Mesenchymal stem cell (in vitro differentiated cells and primary cell): ENCODE data around the gene CTSZ.

ENCODE experiments used
- DNase-seq: peaks from one replicate; pipeline ENCODE4 v3.0.0-alpha.2; 2013
- H2AFZ ChIP-seq: one replicate; pipeline ENCODE4 v1.6.1; 2013; ENCODE audit warnings: low read depth, mild to moderate bottlenecking, control low read depth, inconsistent platforms, low read length, moderate library complexity
- H2AK5ac ChIP-seq: 2 replicates; pipeline ENCODE4 v1.6.1; 2013; ENCODE audit warnings: low read length, moderate library complexity, mild to moderate bottlenecking, inconsistent platforms; ENCODE audit not compliant: severe bottlenecking
- H2BK120ac ChIP-seq: one replicate; pipeline ENCODE4 v1.6.1; 2013; ENCODE audit warnings: low read depth, mild to moderate bottlenecking, inconsistent platforms, low read length, moderate library complexity
- H2BK12ac ChIP-seq, 2 experiments: one replicate each; pipeline ENCODE4 v1.6.1; 2013; ENCODE audit warnings: inconsistent platforms in 2 of 2, low read length in 2 of 2, mild to moderate bottlenecking in 2 of 2, moderate library complexity in 2 of 2, control low read depth in 1 of 2
- H2BK15ac ChIP-seq: one replicate; pipeline ENCODE4 v1.6.1; 2013; ENCODE audit warnings: mild to moderate bottlenecking, low read depth, inconsistent platforms; ENCODE audit not compliant: poor library complexity, severe bottlenecking
- H2BK5ac ChIP-seq: 2 replicates; pipeline ENCODE4 v1.6.1; 2013; ENCODE audit warnings: low read depth, mild to moderate bottlenecking, low read length, control low read depth, inconsistent platforms; ENCODE audit not compliant: poor library complexity, severe bottlenecking
- H3K14ac ChIP-seq, 2 experiments: one replicate each; pipeline ENCODE4 v1.6.1; 2013; ENCODE audit warnings: inconsistent platforms in 2 of 2, low read length in 2 of 2, control low read depth in 1 of 2, mild to moderate bottlenecking in 1 of 2, moderate library complexity in 1 of 2
- H3K18ac ChIP-seq, 2 experiments: one replicate each; pipeline ENCODE4 v1.6.1; 2013; ENCODE audit warnings: inconsistent platforms in 2 of 2, low read length in 2 of 2, control low read depth in 1 of 2, low read depth in 1 of 2, mild to moderate bottlenecking in 1 of 2
- H3K23ac ChIP-seq, 2 experiments: one replicate each; pipeline ENCODE4 v1.6.1; 2013; ENCODE audit warnings: inconsistent platforms in 2 of 2, low read length in 2 of 2, mild to moderate bottlenecking in 2 of 2, moderate library complexity in 2 of 2, control low read depth in 1 of 2
- H3K27ac ChIP-seq: 2 replicates; pipeline ENCODE4 v1.5.1; 2013; ENCODE audit warnings: mild to moderate bottlenecking, moderate library complexity, low read length, control low read depth, inconsistent platforms; ENCODE audit not compliant: poor library complexity, severe bottlenecking
- H3K27me3 ChIP-seq, 2 experiments: 2 replicates each; pipeline versions ENCODE4 v1.6.1 to v1.7.0; 2013; ENCODE audit warnings: low read length in 2 of 2, mild to moderate bottlenecking in 2 of 2, moderate library complexity in 2 of 2, control low read depth in 1 of 2, inconsistent platforms in 1 of 2; ENCODE audit not compliant: control insufficient read depth in 1 of 2, insufficient read depth in 1 of 2
- H3K36me3 ChIP-seq, 2 experiments: 2 replicates each; pipeline versions ENCODE4 v1.6.1 to v1.7.0; 2013; ENCODE audit warnings: low read length in 2 of 2, control low read depth in 1 of 2, inconsistent platforms in 1 of 2, low read depth in 1 of 2, mild to moderate bottlenecking in 1 of 2; ENCODE audit not compliant: insufficient read depth in 2 of 2, control insufficient read depth in 1 of 2
- H3K4ac ChIP-seq, 2 experiments: one replicate each; pipeline ENCODE4 v1.6.1; 2013; ENCODE audit warnings: inconsistent platforms in 2 of 2, low read length in 2 of 2, mild to moderate bottlenecking in 2 of 2, moderate library complexity in 2 of 2, control low read depth in 1 of 2, low read depth in 1 of 2
- H3K4me1 ChIP-seq: 2 replicates; pipeline ENCODE4 v1.6.1; 2013; ENCODE audit warnings: low read depth, low read length, control low read depth; ENCODE audit not compliant: control insufficient read depth, insufficient read depth
- H3K4me2 ChIP-seq: 2 replicates; pipeline ENCODE4 v1.6.1; 2013; ENCODE audit warnings: low read length, mild to moderate bottlenecking, inconsistent platforms; ENCODE audit not compliant: poor library complexity, severe bottlenecking
- H3K4me3 ChIP-seq, 2 experiments: 2 replicates each; pipeline versions ENCODE4 v1.5.1 to v1.7.0; 2013; ENCODE audit warnings: low read length in 2 of 2, mild to moderate bottlenecking in 2 of 2, control low read depth in 1 of 2, low read depth in 1 of 2; ENCODE audit not compliant: insufficient read depth in 1 of 2
- H3K79me1 ChIP-seq: replicated peaks from 2 replicates; pipeline ENCODE4 v1.6.1; 2013; ENCODE audit warnings: mild to moderate bottlenecking, control low read depth, low read length, inconsistent platforms; ENCODE audit not compliant: poor library complexity, severe bottlenecking
- H3K9ac ChIP-seq: 2 replicates; pipeline ENCODE4 v1.7.0; 2013; ENCODE audit warnings: mild to moderate bottlenecking, low read length, moderate library complexity
- H3K9me3 ChIP-seq: 2 replicates; pipeline ENCODE4 v1.7.0; 2013; ENCODE audit warnings: mild to moderate bottlenecking, low read length; ENCODE audit not compliant: control insufficient read depth
- H4K8ac ChIP-seq: one replicate; pipeline ENCODE4 v1.6.1; 2013; ENCODE audit warnings: inconsistent platforms, mild to moderate bottlenecking, low read length, moderate library complexity
- H4K91ac ChIP-seq: one replicate; pipeline ENCODE4 v1.6.1; 2013; ENCODE audit warnings: mild to moderate bottlenecking, low read length, inconsistent platforms
- WGBS: methylation state at CpG from one replicate; pipeline ENCODE4 v1.1.7; 2013; ENCODE audit warnings: mixed read lengths; 5-methylcytosine and 5-hydroxymethylcytosine counted together

CTSZ gene

GRCh38 chr20:58996226-58996611, 10.8 kb downstream of the CTSZ start:
- no peak for DNase-seq
- H3K36me3 ChIP-seq: peaks cover 70 to 89% of the 10 kb centered on the region in 2 experiments
- H2AFZ ChIP-seq: no peak overlapping the region
- 95% methylated on average over 12 of the region's 12 CpGs for WGBS
- H2AK5ac ChIP-seq: peak overlapping the region; percentile 36
- no peak overlapping the region for H2BK120ac ChIP-seq
- H3K23ac ChIP-seq: no peak overlapping the region
- H2BK15ac ChIP-seq: no peak overlapping the region
- no peak overlapping the region for H4K8ac ChIP-seq
- no peak overlapping the region for H2BK5ac ChIP-seq
- H3K27ac ChIP-seq: peak overlapping the region; percentile 26
- H3K18ac ChIP-seq: no peak overlapping the region
- H3K4me1 ChIP-seq: peaks cover 18% of the 10 kb centered on the region
- peaks cover 13% of the 10 kb centered on the region for H3K79me1 ChIP-seq
- H3K4ac ChIP-seq: no peak overlapping the region
- no peak overlapping the region for H2BK12ac ChIP-seq
- no peak overlapping the region for H3K14ac ChIP-seq
- H3K9ac ChIP-seq: no peak overlapping the region
- H4K91ac ChIP-seq: no peak overlapping the region
- no peaks in the 10 kb centered on the region for H3K9me3 ChIP-seq
- H3K27me3 ChIP-seq: no peaks in the 10 kb centered on the region
- H3K4me2 ChIP-seq: no peak overlapping the region
- H3K4me3 ChIP-seq: no peak overlapping the region

- no peak overlapping the region for H4K91ac ChIP-seq
- H3K14ac ChIP-seq: no peak overlapping the region
- H4K8ac ChIP-seq: no peak overlapping the region
- H3K27me3 ChIP-seq: no peaks in the 10 kb centered on the region
- H3K36me3 ChIP-seq: peaks cover 71 to 91% of the 10 kb centered on the region in 2 experiments
- peak overlapping the region; percentile 26 for H3K27ac ChIP-seq
- H2AK5ac ChIP-seq: peak overlapping the region; percentile 20
- H2BK12ac ChIP-seq: no peak overlapping the region
- no peak overlapping the region for H3K4ac ChIP-seq
- no peak overlapping the region for H3K23ac ChIP-seq
- H2BK120ac ChIP-seq: no peak overlapping the region
- H3K4me2 ChIP-seq: no peak overlapping the region
- WGBS: 93% methylated on average over 16 of the region's 18 CpGs
- H3K4me3 ChIP-seq: no peak overlapping the region
- no peaks in the 10 kb centered on the region for H3K9me3 ChIP-seq
- peaks cover 16% of the 10 kb centered on the region for H3K79me1 ChIP-seq
- no peak overlapping the region for H2BK5ac ChIP-seq
- no peak overlapping the region for H3K18ac ChIP-seq
- no peak for DNase-seq
- no peak overlapping the region for H3K9ac ChIP-seq
- no peak overlapping the region for H2BK15ac ChIP-seq
- peaks cover 18% of the 10 kb centered on the region for H3K4me1 ChIP-seq
- H2AFZ ChIP-seq: no peak overlapping the region
Measured at GRCh38 chr20:58995461-58996225, 11.4 kb downstream of the CTSZ start.

GRCh38 chr20:58994390-58995159, 12.5 kb downstream of the CTSZ start:
- Histone ChIP-seq H2AFZ (no peak overlapping the region), H2BK5ac (no peak overlapping the region), H3K18ac (no peak overlapping the region), H3K9me3 (no peaks in the 10 kb centered on the region), H4K91ac (no peak overlapping the region), H3K27ac (no peak overlapping the region), H3K79me1 (peaks cover 19% of the 10 kb centered on the region), H2BK120ac (no peak overlapping the region), H3K9ac (no peak overlapping the region), H3K27me3 (no peaks in the 10 kb centered on the region), H3K14ac (no peak overlapping the region), H2BK12ac (no peak overlapping the region), H3K4ac (no peak overlapping the region), H3K36me3 (peaks cover 71 to 95% of the 10 kb centered on the region in 2 experiments), H3K4me2 (no peak overlapping the region), H2AK5ac (no peak overlapping the region), H2BK15ac (no peak overlapping the region), H4K8ac (no peak overlapping the region), H3K4me1 (peaks cover 18% of the 10 kb centered on the region), H3K23ac (no peak overlapping the region), H3K4me3 (no peak overlapping the region)
- DNase-seq: no peak
- 96% methylated on average over 15 of the region's 17 CpGs for WGBS
